Neural progenitor cell (in vitro differentiated cells): ENCODE measurements around the gene KIF11. TPM values are rescaled to one million over a fixed set of nuclear protein-coding genes. Genes with fewer than 3 reads are reported as not detected.

Source experiments
- DNase-seq: peaks from one replicate; pipeline ENCODE4 v3.0.0-alpha.2; 2016; ENCODE audit warnings: low spot score
- H2AFZ ChIP-seq: fragments of 200-600 bp; sonication (generic); replicated peaks from 2 replicates; pipeline ENCODE4 v1.6.1; 2016; ENCODE audit warnings: antibody characterized with exemption
- H3F3A ChIP-seq: fragments of 200-600 bp; sonication (generic); 2 replicates; pipeline ENCODE4 v1.6.1; 2016; ENCODE audit warnings: antibody characterized with exemption, low read depth
- H3K27ac ChIP-seq: fragments of 200-600 bp; sonication (generic); 2 replicates; pipeline ENCODE4 v1.5.1; 2016; ENCODE audit warnings: mild to moderate bottlenecking
- H3K27me3 ChIP-seq: fragments of 200-600 bp; sonication (generic); 2 replicates; pipeline ENCODE4 v1.6.1; 2016; ENCODE audit warnings: mild to moderate bottlenecking, moderate library complexity
- H3K36me3 ChIP-seq: fragments of 200-600 bp; sonication (generic); 2 replicates; pipeline ENCODE4 v1.5.1; 2016
- H3K4me1 ChIP-seq: fragments of 200-600 bp; sonication (generic); 2 replicates; pipeline ENCODE4 v1.6.1; 2016; ENCODE audit warnings: mixed run types
- H3K4me2 ChIP-seq: fragments of 200-600 bp; sonication (generic); 2 replicates; pipeline ENCODE4 v1.6.1; 2016
- H3K4me3 ChIP-seq: fragments of 200-600 bp; sonication (generic); 2 replicates; pipeline ENCODE4 v1.5.1; 2016
- H3K79me2 ChIP-seq: fragments of 200-600 bp; sonication (generic); 2 replicates; pipeline ENCODE4 v1.6.1; 2016; ENCODE audit warnings: low read depth
- H3K9ac ChIP-seq: fragments of 200-600 bp; sonication (generic); 2 replicates; pipeline ENCODE4 v1.6.1; 2016
- H3K9me3 ChIP-seq: fragments of 200-600 bp; sonication (generic); 2 replicates; pipeline ENCODE4 v1.5.1; 2016; ENCODE audit warnings: low read depth
- H4K20me1 ChIP-seq: fragments of 200-600 bp; sonication (generic); 2 replicates; pipeline ENCODE4 v1.6.1; 2016; ENCODE audit warnings: low read depth
- H3K27ac Mint-ChIP-seq: 3 replicates; pipeline ENCODE4 v1.8.0; 2021; ENCODE audit warnings: mixed read lengths
- H3K27me3 Mint-ChIP-seq: 2 replicates; pipeline ENCODE4 v1.8.0; 2022; ENCODE audit warnings: low read depth, mild to moderate bottlenecking, inconsistent platforms, moderate library complexity, mixed read lengths; ENCODE audit not compliant: insufficient read depth
- H3K36me3 Mint-ChIP-seq: 3 replicates; pipeline ENCODE4 v1.8.0; 2021; ENCODE audit warnings: mixed read lengths
- H3K4me1 Mint-ChIP-seq: 3 replicates; pipeline ENCODE4 v1.8.0; 2021; ENCODE audit warnings: mixed read lengths
- H3K4me3 Mint-ChIP-seq: 3 replicates; pipeline ENCODE4 v1.8.0; 2021; ENCODE audit warnings: mild to moderate bottlenecking, moderate library complexity, mixed read lengths
- H3K9me3 Mint-ChIP-seq: 3 replicates; pipeline ENCODE4 v1.8.0; 2020; ENCODE audit warnings: mixed read lengths
- EZH2 ChIP-seq: fragments of 200-600 bp; sonication (generic); IDR thresholded peaks from 2 replicates; pipeline ENCODE4 v1.6.1; 2017; ENCODE audit warnings: antibody characterized with exemption, mild to moderate bottlenecking, moderate library complexity
- EZH2phosphoT487 ChIP-seq: fragments of 200-600 bp; sonication (generic); IDR thresholded peaks from 2 replicates; pipeline ENCODE4 v1.6.1; 2017; ENCODE audit warnings: antibody characterized with exemption
- small RNA-seq: library from RNA; depleted of rRNA; stranded (forward); fragments of <200 nt; gene quantifications from one replicate; pipeline ENCODE3, GENCODE V24; 2015
- total RNA-seq: library from RNA; depleted of rRNA; stranded (reverse); fragments of >200 nt; gene quantifications from 2 replicates; pipeline ENCODE4 v1.2.3, GENCODE V29; 2015; ENCODE audit warnings: low replicate concordance
- TF ChIP-seq, protein P1 (sequence below): fragments of 200-600 bp; sonication (generic); IDR thresholded peaks from 2 replicates; pipeline ENCODE4 v1.5.1; 2017; ENCODE audit warnings: antibody characterized with exemption, mild to moderate bottlenecking

The KIF11 gene
- total RNA-seq, 1 donor from 2014 or later = 128 TPM

DNA sequence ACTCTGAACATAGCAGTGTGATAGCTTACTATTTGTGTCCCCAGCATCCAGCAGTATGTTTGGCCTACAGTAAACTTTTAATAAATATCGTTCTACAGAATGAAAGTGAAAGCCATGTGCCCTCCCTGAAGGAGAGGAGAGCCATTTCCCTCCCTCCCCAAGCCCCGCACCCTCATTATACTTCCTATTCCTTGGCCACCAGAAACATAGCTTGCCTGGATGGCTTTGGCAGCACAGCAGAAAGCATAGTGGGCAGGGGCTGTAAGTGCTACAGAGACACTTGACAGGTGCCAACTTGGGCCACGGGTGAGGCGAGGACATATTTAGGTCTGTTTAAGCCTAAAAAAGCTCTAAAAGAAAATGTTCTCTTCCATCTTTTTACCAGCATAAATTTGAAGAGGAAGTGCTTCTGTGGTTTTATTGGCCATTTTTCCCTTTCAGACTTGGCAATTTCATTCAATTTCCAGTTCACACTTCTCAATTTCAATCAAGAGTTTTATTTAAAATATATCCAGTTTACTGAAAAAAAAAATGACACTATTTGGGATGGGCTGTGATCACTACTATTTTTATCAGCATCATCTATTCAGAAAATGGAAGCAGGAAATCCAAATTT lies 109.5 kb downstream of the KIF11 start:
- DNase-seq = no peak
- Mint-ChIP-seq H3K4me1 (peaks cover 6% of the 10 kb centered on the region), H3K27me3 (peaks cover 29% of the 10 kb centered on the region), H3K36me3 (no peaks in the 10 kb centered on the region), H3K9me3 (no peaks in the 10 kb centered on the region), H3K27ac (no peak overlapping the region), H3K4me3 (no peak overlapping the region)
- Histone ChIP-seq H3K4me1 (no peaks in the 10 kb centered on the region), H4K20me1 (no peaks in the 10 kb centered on the region), H3K27me3 (peaks cover 75% of the 10 kb centered on the region), H3K4me3 (no peak overlapping the region), H3K27ac (no peak overlapping the region), H3K79me2 (no peaks in the 10 kb centered on the region), H3K9ac (no peak overlapping the region), H2AFZ (no peak overlapping the region), H3F3A (no peaks in the 10 kb centered on the region), H3K36me3 (no peaks in the 10 kb centered on the region), H3K4me2 (no peak overlapping the region), H3K9me3 (no peaks in the 10 kb centered on the region)
- TF ChIP-seq EZH2 = no peak
- no peak for TF ChIP-seq EZH2phosphoT487
- TF ChIP-seq, protein P1, sequence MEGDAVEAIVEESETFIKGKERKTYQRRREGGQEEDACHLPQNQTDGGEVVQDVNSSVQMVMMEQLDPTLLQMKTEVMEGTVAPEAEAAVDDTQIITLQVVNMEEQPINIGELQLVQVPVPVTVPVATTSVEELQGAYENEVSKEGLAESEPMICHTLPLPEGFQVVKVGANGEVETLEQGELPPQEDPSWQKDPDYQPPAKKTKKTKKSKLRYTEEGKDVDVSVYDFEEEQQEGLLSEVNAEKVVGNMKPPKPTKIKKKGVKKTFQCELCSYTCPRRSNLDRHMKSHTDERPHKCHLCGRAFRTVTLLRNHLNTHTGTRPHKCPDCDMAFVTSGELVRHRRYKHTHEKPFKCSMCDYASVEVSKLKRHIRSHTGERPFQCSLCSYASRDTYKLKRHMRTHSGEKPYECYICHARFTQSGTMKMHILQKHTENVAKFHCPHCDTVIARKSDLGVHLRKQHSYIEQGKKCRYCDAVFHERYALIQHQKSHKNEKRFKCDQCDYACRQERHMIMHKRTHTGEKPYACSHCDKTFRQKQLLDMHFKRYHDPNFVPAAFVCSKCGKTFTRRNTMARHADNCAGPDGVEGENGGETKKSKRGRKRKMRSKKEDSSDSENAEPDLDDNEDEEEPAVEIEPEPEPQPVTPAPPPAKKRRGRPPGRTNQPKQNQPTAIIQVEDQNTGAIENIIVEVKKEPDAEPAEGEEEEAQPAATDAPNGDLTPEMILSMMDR = no peak

Small RNA genes lying within 50 kb of the gene (small RNA-seq; reads per million reads assigned to genes)
- not detected for gene RN7SL644P

Other genes starting within 250 kb of the KIF11 start
- 34.8 and 44.8 TPM in 2 replicates for gene IDE, start 19.0 kb upstream of the KIF11 start, total RNA-seq
- not detected in 2 replicates for gene HHEX, start 96.8 kb downstream of the KIF11 start, total RNA-seq